Upper lobe of right lung (tissue), 1 donor: ENCODE data around the gene WRNIP1. TPM values are rescaled to one million over a fixed set of nuclear protein-coding genes. Genes with fewer than 3 reads are reported as not detected.
"Not testable (repeated sequence)": the region's sequence is repeated elsewhere in the genome, so short reads cannot be mapped to it uniquely, and the experiment has no call there.

Experiments used
- ATAC-seq: fragments of 200-7000 bp; cut with Tn5 transposase; one replicate; pipeline ENCODE4 v1.9.1; 2020; ENCODE audit warnings: mild to moderate bottlenecking, moderate library complexity
- DNase-seq: peaks from one replicate; pipeline ENCODE4 v3.0.0-alpha.2; 2020
- H3K27ac ChIP-seq: fragments of 200-600 bp; one replicate; pipeline ENCODE4 v1.8.0; 2022
- H3K27me3 ChIP-seq: fragments of 200-600 bp; one replicate; pipeline ENCODE4 v1.8.0; 2022; ENCODE audit warnings: mild to moderate bottlenecking
- H3K36me3 ChIP-seq: fragments of 200-600 bp; one replicate; pipeline ENCODE4 v1.8.0; 2022
- H3K4me1 ChIP-seq: fragments of 200-600 bp; one replicate; pipeline ENCODE4 v1.8.0; 2022
- H3K4me3 ChIP-seq: fragments of 200-600 bp; one replicate; pipeline ENCODE4 v1.8.0; 2022; ENCODE audit warnings: mild to moderate bottlenecking
- H3K9me3 ChIP-seq: fragments of 200-600 bp; one replicate; pipeline ENCODE4 v1.8.0; 2022
- intact Hi-C: fragments of 100-400 bp; cut with DNase I; formaldehyde crosslinking; loops from one replicate; pipeline ENCODE4 v1.11.0; 2022
- total RNA-seq: library from RNA; stranded (reverse); fragmentation: NEBNext Ultra II Directional; extraction: Animal tissue kit (Norgen Biotek cat#: 25700); gene quantifications from one replicate; pipeline ENCODE4 v1.2.1, GENCODE V29; 2021
- TF ChIP-seq, protein P1 (sequence below): fragments of 200-600 bp; IDR thresholded peaks from one replicate; pipeline ENCODE4 v1.8.0; 2022; ENCODE audit warnings: antibody characterized with exemption
- donor health status: DM: no; HTN: yes; CAD: no; lungs with severe emphysema.

Gene WRNIP1
- total RNA-seq, 1 donor from 2014 or later = 42.9 TPM

DNA sequence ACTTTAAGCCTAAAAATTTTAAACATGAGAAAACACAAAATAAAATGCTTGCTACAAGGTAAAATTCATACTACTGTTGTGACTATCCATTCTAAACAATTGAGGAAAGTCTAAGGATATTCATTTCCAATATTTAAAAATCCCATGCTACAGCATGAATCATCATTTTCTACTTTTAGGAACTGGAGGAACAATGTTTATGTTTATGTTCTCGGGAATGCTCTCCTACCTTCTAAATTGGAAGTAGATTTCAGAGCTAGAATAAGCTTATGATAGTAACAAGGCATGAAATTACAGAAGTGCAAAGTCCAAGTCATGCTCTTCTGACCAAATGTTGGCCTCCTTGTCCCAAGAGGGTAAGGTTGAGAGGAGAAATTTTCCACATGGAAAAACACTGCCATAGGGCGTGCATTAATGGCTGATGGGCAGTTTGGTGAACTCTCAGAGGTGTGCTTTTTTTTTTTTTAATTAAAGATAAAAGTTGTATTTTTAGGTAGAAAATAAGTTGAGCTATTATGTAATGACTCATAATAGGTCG lies 8.4 kb upstream of the WRNIP1 start:
- no peaks in the 10 kb centered on the region for H3K4me1 ChIP-seq
- H3K27me3 ChIP-seq = no peaks in the 10 kb centered on the region
- DNase-seq (no peak), ATAC-seq (no peak)
- intact Hi-C loops = no loop called here
- H3K9me3 ChIP-seq = no peaks in the 10 kb centered on the region
- TF ChIP-seq, protein P1, sequence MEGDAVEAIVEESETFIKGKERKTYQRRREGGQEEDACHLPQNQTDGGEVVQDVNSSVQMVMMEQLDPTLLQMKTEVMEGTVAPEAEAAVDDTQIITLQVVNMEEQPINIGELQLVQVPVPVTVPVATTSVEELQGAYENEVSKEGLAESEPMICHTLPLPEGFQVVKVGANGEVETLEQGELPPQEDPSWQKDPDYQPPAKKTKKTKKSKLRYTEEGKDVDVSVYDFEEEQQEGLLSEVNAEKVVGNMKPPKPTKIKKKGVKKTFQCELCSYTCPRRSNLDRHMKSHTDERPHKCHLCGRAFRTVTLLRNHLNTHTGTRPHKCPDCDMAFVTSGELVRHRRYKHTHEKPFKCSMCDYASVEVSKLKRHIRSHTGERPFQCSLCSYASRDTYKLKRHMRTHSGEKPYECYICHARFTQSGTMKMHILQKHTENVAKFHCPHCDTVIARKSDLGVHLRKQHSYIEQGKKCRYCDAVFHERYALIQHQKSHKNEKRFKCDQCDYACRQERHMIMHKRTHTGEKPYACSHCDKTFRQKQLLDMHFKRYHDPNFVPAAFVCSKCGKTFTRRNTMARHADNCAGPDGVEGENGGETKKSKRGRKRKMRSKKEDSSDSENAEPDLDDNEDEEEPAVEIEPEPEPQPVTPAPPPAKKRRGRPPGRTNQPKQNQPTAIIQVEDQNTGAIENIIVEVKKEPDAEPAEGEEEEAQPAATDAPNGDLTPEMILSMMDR = no peak
- H3K36me3 ChIP-seq = no peaks in the 10 kb centered on the region
- H3K27ac ChIP-seq = no peak overlapping the region
- H3K4me3 ChIP-seq = no peak overlapping the region

DNA sequence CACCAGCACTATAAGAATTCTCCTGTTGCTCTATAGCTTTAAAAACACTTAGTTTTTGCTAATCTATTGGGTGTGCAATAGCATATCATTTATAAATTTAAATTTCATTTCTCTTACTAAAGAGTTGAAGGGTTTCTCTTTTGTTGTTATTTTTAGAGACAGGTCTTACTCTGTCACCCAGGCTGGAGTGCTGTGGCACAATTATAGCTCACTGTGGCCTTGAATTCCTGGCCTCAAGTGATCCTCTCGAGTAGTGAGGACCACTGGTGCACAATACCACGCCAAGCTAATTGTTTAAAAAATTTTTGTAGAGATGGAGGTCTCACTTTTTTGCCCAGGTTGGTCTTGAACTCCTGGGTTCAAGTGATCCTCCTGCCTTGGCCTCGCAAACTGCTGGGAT lies 6.2 kb upstream of the WRNIP1 start:
- no peaks in the 10 kb centered on the region for H3K9me3 ChIP-seq
- no peak overlapping the region for H3K4me3 ChIP-seq
- no peak for ATAC-seq
- DNase-seq = no peak
- no peak overlapping the region for H3K27ac ChIP-seq
- TF ChIP-seq, protein P1 = no peak
- H3K4me1 ChIP-seq = peaks cover under 1% of the 10 kb centered on the region
- intact Hi-C loops = no loop called here
- H3K27me3 ChIP-seq = no peaks in the 10 kb centered on the region
- H3K36me3 ChIP-seq = no peaks in the 10 kb centered on the region

DNA sequence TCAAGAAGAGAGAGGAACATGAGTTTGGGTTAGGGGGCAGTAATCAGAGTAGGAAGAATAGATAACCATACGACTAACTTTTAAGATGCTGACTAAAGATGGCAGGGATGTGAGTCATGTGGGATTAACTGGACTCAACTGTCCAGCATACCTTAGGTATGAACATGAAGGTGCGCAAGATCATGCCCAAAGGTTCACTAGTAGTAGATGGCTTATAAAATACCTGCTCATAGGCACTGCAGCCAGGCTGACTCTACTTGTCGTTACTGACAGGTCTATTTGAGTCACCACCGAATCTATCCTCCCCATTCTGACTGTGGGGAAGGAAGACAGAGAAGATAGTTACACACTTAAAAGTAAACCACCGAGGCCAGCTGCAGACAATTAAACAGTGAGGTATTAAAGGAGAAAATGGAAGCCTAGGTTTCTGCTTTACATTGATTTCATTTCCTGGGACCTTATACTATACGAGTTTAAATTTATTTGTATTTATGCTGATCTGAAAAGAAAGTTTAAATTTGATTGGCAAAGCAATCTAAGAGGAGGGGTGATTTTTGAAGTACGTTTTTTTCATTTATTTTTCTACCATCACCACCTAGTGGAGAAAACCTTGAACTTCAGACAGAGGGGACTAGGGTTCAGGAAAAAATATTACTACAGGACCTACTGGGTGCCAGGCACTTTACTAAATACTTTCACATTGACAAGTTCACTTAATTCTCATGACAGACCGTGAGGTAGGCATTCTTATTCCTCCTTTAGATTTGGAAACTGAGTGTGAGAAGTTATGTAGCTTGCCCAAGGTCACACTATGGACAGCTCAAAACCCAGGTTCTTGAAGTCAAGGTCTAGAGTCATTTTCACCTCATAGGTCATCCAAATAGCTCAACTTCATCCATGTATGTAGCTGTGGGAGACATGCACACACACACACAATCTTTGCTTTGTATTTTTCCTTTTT lies 4.0 kb upstream of the WRNIP1 start:
- Histone ChIP-seq H3K9me3 (no peaks in the 10 kb centered on the region), H3K36me3 (no peaks in the 10 kb centered on the region), H3K4me1 (peaks cover 5% of the 10 kb centered on the region), H3K4me3 (no peak overlapping the region), H3K27ac (no peak overlapping the region), H3K27me3 (no peaks in the 10 kb centered on the region)
- ATAC-seq (no peak), DNase-seq (no peak)
- TF ChIP-seq, protein P1 = peak; percentile 49
- intact Hi-C loops = no loop called here

DNA sequence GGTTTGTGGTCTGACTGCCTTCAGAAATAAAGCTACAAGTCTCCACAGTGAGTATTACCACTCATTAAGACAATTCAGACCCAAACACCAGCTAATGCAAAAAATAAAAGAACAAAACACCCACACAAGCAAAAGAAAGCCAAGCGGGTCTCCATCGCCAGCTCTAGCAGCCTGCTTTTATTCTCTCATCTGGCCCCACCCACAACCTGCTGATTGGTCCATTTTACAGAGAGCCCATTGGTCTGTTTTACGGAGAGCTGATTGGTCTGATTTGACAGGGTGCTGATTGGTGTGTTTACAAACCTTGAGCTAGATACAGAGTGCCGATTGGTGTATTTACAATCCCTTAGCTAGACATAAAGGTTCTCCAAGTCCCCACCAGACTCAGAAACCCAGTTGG lies 2.3 kb upstream of the WRNIP1 start:
- H3K36me3 ChIP-seq, H3K9me3 ChIP-seq, H3K27ac ChIP-seq, ATAC-seq, H3K4me1 ChIP-seq, H3K4me3 ChIP-seq, DNase-seq, intact Hi-C loops, H3K27me3 ChIP-seq: not testable (repeated sequence)

DNA sequence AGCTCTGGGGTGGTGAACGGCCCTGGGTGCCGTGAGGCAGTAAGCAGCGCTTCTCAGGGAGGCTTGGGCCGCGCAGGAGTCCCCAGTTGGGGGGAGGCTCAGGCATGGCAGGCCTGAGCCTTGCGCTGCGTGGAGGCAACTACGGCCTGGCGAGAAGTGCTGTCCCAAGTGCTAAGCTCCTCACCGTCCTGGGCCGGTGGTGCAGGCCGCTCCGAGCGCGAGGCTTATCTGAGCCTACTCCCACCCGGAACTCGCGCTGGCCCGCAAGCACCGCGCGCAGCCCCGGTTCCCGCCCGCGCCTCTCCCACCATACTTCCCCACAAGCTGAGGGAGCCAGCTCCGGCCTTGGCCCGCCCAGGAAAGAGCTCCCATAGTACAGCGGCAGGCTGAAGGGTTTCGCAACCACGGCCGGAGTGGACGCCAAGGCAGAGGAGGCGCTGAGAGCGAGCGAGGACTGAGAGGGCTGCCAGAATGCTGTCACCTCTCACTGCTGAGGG lies 1.8 kb upstream of the WRNIP1 start:
- ATAC-seq = no peak
- no peaks in the 10 kb centered on the region for H3K27me3 ChIP-seq
- H3K9me3 ChIP-seq = no peaks in the 10 kb centered on the region
- no peak overlapping the region for H3K27ac ChIP-seq
- DNase-seq = peak; percentile 76
- H3K4me1 ChIP-seq = peaks cover 14% of the 10 kb centered on the region
- intact Hi-C loops = no loop called here
- no peaks in the 10 kb centered on the region for H3K36me3 ChIP-seq
- TF ChIP-seq, protein P1 = no peak
- H3K4me3 ChIP-seq = no peak overlapping the region

DNA sequence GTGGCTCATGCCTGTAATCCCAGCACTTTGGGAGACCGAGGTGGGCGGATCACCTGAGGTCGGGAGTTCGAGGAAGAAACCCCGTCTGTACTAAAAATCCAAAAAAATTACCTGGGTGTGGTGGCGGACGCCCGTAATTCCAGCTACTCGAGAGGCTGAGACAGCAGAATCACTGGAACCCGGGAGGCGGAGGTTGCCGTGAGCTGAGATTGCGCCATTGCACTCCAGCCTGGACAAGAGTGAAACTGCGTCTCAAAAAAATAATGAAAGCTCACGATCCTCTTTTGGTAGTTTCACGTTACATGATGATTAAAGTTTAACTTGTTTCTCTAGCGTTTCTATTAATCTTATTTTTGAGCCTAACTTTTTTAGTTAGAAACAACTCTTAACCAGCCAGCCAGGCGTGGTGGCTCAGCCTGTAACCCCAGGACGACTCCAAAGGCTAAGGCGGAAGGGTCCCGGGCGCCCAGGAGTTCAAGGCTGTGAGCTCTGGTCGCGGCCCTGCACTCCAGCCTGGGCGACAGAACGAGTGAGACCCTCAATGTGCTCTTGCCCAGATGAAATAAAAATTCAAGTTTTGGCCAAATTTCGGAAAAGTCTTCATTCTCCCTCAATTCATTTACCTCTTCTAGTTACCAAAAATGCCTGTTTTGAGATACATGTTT lies 1.2 kb upstream of the WRNIP1 start:
- no peak for ATAC-seq
- no peak for DNase-seq
- H3K27me3 ChIP-seq = no peaks in the 10 kb centered on the region
- H3K9me3 ChIP-seq = no peaks in the 10 kb centered on the region
- TF ChIP-seq, protein P1 = no peak
- peak overlapping the region; percentile 85 for H3K27ac ChIP-seq
- peak overlapping the region; percentile 54 for H3K4me3 ChIP-seq
- intact Hi-C loops = no loop called here
- H3K4me1 ChIP-seq = peaks cover 18% of the 10 kb centered on the region
- H3K36me3 ChIP-seq = no peaks in the 10 kb centered on the region
